Erythroblast (primary cell): Measurements from ENCODE around the gene CFAP20DC.

Experiments
- GATA1 ChIP-seq: IDR thresholded peaks from 2 replicates; pipeline ENCODE4 v1.6.1; 2011; ENCODE audit warnings: low read depth, mild to moderate bottlenecking, control low read depth, low read length, moderate library complexity
- POLR2A ChIP-seq: IDR thresholded peaks from 2 replicates; pipeline ENCODE4 v1.6.1; 2011; ENCODE audit warnings: mild to moderate bottlenecking, low read length

DNA sequence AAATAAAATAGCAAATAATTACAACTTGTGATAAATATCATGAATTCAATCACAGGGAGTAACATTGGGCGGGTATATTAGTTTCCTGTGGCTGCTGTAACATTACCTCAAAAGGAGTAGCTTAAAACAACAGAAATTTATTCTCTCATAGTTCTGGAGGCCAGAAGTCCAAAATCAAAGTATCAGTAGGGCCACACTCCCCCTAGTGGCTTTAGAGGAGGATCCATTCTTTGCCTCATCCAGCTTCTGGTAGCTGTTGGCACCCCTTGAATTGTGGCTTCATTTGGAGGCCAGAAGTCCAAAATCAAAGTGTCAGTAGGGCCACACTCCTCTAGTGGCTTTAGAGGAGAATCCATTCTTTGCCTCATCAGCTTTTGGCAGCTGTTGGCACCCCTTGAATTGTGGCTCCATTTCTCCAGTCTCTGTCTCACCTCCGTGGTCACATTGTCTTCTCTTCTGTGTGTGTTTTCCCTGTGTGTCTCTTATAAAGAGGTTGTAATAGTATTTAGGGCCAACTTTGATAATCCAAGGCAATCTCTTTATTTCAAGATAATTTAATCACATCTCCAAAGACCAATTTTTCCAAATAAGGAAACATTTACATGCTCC lies 3.1 kb upstream of the CFAP20DC start:
- TF ChIP-seq POLR2A (no peak), GATA1 (no peak)
